NCI-H446 (cell line): ENCODE results near the gene MTCL1.

Experiments
- DNase-seq, 2 experiments: peaks; one replicate each; lab custom pipeline; 2025; lab: John Stamatoyannopoulos, UW

MTCL1 gene

DNA sequence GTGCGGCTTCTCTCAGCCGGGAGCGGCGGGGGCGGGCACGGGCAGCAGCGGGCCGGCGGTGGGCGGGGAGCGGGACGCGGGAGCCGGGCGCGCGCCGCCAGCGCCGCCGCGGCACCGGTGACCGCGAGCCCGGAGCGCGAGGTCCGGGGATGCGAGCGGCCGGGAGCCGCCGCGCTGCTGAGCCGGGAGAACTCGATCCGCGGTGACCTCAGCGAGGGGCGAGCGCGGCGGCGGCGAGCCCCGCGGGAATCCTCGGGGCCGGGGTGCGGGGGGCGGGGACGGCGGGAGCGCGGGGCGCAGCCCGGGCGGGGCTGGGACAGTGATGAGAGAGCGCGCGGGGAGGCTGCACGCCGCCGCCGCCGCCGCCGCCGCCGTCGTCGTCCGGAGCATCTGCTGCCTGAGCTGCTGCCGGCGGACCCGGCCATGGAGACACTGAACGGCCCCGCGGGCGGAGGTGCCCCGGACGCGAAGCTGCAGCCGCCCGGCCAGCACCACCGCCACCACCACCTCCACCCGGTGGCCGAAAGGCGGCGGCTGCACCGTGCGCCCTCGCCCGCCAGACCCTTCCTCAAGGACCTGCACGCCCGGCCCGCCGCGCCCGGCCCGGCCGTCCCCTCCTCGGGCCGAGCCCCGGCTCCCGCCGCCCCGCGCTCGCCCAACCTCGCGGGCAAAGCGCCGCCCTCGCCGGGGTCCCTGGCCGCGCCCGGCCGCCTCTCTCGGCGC is at the start of gene MTCL1:
MTCL1 (plus strand) TSS at position 319 of the 723 bp plus-strand sequence; CDS start at position 424, 105 bp downstream.
- DNase-seq = peak in 1 of 2 experiments; percentile 74

DNA sequence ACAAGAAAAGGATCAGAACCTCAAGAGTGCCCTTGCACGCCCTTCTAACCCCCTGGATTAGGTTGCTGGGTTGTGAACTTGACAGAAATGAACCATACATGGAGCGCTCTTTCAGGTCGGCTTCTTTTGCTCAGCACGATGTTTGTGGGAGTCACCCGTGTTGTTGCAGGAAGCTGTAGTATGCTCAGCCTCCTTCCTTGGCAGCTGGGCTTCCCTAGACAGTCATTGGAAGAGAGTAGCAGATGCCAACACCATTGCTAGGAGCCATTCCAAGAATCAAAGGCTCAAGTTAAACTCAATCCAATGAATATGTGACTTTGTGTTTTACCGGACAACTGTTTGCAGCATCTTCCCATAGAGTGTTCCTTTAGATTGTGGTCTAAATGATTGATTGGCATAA is 49.1 kb upstream of the MTCL1 start:
- DNase-seq = peak; percentile 73 to 82

DNA sequence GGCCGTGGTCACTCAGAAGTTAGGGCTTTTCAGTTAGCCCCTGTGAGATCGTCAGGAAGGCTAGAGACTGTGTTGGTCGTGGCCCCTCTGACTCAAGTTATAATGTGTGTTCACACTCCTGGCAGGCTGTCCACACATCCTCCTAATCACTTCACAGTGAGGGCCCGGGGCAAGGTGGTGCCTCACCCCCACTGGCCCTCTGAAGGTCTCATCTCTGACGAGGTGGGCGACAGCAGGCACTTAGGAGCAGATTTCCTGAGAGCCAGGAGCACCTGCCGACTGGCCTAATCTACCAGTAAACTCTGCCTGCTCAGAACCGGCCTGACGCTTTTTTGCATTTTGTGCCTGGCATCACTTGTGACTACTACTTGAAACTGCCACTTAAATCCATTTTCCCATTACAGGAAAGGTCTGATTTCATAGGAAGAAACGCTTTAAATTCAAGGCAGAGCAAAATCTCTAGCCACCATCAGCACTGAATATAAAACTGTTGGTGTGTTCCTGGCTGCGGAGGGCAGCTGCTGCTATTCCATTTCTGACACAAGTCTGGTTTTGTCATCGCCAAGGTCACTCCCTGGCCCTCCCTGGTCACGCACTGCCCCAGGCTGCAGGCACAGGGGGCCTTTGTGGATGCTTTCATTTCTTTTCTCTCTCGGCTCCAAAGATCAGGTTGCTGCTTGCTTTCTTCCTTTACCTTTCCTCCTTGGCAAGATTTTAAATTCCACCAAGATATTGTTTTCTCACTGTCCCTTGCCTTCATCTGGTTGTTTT is 48.1 kb upstream of the MTCL1 start:
- peak in 1 of 2 experiments; percentile 23 for DNase-seq

- DNase-seq = peak; percentile 59 to 91
Observed at GRCh38 chr18:8657873-8658470, 47.4 kb upstream of the MTCL1 start.

- DNase-seq = no peak
Observed at GRCh38 chr18:8658858-8659485, 46.4 kb upstream of the MTCL1 start.

- no peak for DNase-seq
Observed at GRCh38 chr18:8659609-8660242, 45.6 kb upstream of the MTCL1 start.

DNA sequence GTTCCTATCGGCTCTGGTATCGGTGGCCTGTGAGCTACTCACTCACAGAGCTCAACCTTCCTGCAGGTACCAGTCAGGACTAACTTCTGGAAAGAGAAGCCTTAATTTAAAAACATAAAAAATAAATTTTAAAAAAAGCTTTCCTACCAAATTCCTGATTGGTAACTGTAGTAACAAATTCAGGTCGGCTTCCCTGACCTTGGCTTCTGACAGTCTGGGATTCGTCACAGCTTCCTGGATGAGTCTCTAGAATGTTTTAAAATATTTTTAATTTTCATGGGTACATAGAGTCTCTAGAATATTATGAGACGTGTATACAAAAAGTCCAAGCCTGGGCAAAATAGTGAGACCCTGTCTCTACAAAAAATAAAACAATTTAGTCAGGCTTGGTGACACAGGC is 45.0 kb upstream of the MTCL1 start:
- no peak for DNase-seq

DNA sequence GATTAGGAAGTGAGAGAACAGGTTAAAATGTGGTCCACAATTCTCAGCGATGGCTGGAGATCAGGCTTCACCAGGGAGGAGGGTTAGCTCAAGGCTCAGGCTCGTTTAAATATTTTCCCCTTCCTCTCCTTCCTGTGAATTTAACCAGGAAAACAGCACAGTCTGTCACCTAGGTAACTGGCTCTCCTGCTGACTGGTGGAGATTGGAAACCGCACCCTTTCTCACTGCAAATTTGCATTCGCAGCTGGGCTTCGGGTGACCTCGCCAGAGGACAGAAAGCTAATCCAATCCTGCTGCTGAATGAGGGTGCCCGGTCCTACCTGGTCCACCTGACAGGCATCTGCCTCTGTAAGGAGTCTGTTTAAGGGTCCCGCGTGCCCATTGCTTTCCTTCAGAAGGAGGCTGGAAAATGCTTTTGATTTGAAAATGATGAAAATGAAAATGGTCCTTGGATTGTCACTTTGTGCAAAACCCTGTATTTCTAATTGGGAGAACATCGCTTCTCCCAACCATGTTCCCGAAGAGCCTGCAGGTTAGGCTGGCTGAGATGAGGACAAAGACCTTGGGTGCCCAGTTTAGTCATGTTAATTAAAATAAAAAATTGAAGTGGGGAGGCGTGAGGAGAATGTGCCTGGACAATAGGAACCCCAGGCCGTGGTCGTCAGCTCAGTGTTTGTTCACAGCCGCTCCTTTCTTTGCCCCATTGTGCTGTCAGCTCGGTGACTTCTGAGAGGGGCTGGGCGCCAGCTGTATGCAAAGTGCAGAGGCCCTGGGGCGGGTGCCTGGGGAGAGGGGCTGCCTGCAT is 43.4 kb upstream of the MTCL1 start:
- peak in 1 of 2 experiments; percentile 45 for DNase-seq

DNA sequence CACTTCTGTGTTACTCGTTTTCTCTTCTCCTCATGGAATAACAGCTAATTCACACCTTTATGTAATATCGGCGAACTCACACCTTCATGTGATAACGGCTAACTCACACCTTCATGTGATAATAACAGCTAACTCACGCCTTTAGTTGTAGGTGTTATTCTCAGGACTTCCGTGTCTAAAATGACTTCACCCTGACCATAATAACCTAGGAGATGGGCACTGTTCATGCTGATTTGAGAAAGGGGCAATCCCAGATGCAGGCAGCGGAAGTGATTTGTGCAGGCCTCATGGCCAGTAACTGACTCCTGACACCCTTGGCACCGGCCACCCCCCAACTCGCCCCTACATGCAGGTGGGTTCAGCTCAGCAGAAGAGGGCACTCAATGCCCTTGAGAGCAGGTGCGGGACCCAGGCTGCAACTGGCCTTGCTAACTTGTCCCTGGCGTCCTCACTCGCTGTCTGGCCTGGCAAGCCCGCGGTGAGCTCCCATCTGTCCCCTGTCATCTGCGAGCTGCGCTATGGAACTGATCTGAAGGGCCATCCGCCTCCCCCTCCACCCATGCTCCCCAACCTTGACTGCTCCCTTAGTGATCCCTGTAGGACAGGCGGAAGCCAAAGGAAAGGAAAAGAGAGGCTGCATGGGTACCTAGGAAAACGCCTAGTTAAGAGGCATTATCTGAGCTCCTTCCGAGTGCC is 42.6 kb upstream of the MTCL1 start:
- DNase-seq = no peak

- no peak for DNase-seq
Observed at GRCh38 chr18:8667846-8668245, 37.5 kb upstream of the MTCL1 start.

GRCh38 chr18:8668381-8668780 is 37.0 kb upstream of the MTCL1 start:
- DNase-seq = no peak

DNA sequence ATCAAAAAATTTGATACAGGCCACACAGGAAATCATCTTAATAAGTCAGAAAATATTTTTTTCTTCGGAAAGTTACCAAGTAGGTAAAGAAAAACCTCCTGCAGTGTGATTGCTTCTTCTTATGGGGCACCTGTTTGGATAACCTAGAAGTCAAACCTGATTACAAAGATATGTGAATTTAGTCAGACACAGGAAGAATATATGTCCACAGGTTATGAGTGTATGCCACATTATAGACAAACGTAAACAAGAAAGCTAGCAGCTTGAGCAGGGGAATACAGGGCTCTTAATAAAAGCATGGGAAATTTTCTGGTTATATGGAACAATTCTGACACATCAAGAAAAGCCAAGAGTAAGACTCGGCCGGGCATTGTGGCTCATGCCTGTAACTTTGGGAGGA is 35.8 kb upstream of the MTCL1 start:
- DNase-seq = no peak

DNA sequence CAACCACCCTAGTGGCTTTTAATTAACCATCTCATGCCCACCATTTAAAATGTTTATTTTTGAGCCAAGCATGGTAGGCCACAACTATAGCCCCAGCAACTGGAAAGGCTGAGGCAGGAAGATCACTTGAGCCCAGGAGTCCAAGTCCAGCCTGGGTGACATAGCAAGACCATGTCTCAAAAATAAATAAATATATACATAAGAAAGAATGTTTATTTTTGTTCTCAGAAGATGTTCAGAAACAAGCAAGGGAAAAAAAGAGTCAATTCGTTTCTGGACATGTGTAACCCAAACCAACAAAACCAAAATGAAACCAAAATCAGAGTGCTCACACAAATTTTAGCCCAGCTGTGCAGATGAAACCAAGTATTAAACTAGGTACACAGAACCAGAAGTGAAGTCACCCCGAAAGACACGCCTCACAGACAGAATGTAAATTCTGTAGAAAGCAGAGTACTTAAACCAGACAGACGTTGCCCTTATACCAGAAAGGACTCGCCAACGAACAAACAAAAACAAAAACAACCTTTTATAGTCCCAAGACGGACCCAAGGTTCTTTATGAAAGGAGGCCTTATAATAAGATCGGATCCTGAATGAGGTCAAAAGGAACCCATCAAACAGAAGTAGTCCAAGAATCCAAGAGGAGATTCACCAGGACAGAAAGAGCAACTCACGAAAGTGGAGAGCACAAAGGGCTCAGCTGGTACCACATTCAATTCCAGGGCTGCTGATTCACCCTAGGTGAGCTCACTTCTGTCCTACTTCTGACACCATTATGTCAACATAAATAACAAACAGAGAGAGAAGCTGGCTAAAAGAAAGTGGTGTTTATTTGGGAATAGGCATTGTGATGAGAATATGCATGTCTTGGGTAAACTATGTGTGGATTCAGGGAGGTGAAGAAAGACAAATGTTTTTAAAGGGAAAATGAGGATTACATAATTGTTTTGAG is 31.8 kb upstream of the MTCL1 start:
- DNase-seq = no peak

DNA sequence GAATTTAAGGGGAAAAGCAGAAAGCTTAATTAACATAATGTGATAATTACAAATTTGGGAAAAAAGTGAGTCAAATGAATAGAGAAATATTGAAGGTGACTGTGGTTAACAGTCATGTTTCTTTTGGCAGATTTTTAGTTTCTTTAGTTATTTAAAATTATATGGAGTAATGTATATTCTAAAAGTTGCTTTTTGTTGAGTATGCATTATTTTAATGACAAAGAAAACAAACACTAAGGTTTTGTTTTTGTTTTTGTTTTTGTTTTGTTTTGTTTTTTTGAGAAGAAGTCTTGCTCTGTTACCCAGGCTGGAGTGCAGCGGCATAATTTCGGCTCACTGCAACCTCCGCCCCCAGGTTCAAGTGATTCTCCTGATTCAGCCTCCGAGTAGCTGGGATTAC is 30.3 kb upstream of the MTCL1 start:
- no peak for DNase-seq

DNA sequence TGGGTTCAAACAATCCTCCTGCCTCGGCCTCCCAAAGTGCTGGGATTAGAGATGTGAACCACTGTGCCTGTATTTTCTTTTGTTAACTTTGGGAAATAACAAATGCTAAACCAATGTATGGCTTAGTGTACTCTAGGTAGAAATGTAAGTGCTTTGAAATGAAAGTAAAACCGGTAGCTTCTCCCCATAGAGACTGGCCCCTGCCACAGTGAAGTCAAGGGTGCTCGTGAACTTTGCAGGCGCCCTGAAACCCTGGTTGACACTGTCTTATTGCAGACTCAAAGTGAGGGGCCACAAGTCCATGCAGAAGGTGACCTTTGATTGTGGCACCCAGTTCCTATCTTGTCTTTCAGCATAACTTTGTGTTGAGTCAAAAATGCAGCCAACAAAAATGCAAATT is 24.2 kb upstream of the MTCL1 start:
- DNase-seq = no peak

DNA sequence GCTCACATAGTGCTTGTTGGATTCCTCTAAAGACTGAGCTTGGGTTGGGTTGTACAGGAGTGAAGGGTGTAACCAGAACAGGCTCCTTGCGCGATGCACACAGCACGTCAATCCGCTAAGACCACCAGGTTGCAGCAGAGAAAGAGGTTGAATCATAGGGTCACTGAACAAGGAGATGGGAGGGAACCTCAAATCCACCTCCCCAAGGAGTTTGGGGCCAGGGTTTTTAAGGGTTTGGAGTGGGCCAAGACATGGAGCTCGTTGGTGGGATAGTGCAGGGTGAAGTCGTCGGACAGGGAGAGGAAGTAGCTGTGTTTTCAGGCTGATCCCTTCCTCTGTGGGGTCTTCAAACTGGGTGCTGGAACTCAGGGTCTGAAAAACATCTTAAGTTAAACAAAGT is 20.8 kb upstream of the MTCL1 start:
- no peak for DNase-seq

GRCh38 chr18:8685141-8685913 is 20.0 kb upstream of the MTCL1 start:
- DNase-seq = peak; percentile 89 to 94

DNA sequence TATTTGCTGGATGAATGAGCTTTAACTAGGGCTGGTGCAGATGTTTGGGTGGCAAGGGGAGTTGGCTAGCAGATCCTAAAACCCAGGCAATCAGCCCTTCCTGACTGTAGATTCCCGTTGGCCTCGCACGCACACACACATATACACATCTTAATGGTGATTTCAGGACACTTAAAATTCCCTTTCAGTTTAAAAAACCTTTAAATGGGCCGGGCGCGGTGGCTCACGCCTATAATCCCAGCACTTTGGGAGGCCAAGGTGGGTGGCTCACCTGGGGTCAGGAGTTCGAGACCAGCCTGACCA is 19.5 kb upstream of the MTCL1 start:
- DNase-seq = no peak

DNA sequence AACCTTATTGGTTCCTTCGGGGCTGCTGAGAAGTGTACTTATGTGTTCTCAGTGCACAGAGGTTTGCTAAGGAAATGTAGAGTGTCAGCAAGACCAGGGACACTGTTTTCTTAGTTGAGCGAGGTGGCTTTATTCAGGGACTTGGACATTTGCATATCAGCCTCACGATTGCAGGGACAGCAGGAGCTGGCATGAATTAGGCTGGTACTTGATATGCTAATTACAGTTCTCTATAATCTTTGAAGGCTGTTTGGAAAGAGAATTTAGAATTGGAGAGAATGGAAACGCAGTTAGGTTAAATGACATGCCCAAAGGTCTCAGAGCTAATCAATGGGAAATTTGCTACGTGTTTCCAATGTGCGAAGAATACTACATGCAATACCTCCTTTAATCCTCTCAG is 18.7 kb upstream of the MTCL1 start:
- no peak for DNase-seq
